IMR-90 (cell line): ENCODE measurements around the gene TOP3B. TPM values are rescaled to one million over a fixed set of nuclear protein-coding genes. Genes with fewer than 3 reads are reported as not detected.
A peak's percentile ranks its signal among the peaks of the same experiment; 100 is the strongest.

ENCODE experiments used
- ATAC-seq: fragments of 200-7000 bp; cut with Tn5 transposase; 2 replicates; pipeline ENCODE4 v1.9.1; 2020; ENCODE audit warnings: low read depth, mild to moderate bottlenecking, moderate library complexity
- BruUV-seq: library from RNA; stranded (reverse); fragments of 400-500 nt; replicated peaks from 2 replicates; lab custom pipeline; 2021; lab: Mats Ljungman, UMichigan
- CTCF ChIA-PET: fragments of 300-600 bp; formaldehyde crosslinking; extraction: SDS; loops from one replicate; lab custom pipeline; 2021; ENCODE audit warnings: antibody characterized with exemption; lab: Yijun Ruan, JAX
- POLR2A ChIA-PET: fragments of 300-600 bp; sonication (Branson Sonifier 250); formaldehyde crosslinking; loops from one replicate; lab custom pipeline; 2022; ENCODE audit warnings: antibody characterized with exemption; ENCODE audit not compliant: unreplicated experiment; lab: Charles Lee
- DNase-seq: peaks from one replicate; pipeline ENCODE4 v3.0.0; 2013
- H2AFZ ChIP-seq: replicated peaks from 2 replicates; pipeline ENCODE3; 2013; ENCODE audit warnings: low read length, mild to moderate bottlenecking; ENCODE audit not compliant: poor library complexity
- H2AK5ac ChIP-seq: 2 replicates; pipeline ENCODE4 v1.6.1; 2013; ENCODE audit warnings: low read depth, low read length, inconsistent platforms
- H2AK9ac ChIP-seq: replicated peaks from 2 replicates; pipeline ENCODE3; 2013; ENCODE audit warnings: mild to moderate bottlenecking, low read depth, low read length, moderate library complexity; ENCODE audit not compliant: poor library complexity
- H2BK120ac ChIP-seq: 2 replicates; pipeline ENCODE4 v1.6.1; 2013; ENCODE audit warnings: low read depth, low read length, inconsistent platforms
- H2BK15ac ChIP-seq: 3 replicates; pipeline ENCODE4 v1.6.1; 2013; ENCODE audit warnings: low read depth, low read length, inconsistent platforms
- H2BK20ac ChIP-seq: 2 replicates; pipeline ENCODE4 v1.6.1; 2013; ENCODE audit warnings: low read depth, mild to moderate bottlenecking, inconsistent platforms, low read length, moderate library complexity
- H2BK5ac ChIP-seq: 2 replicates; pipeline ENCODE4 v1.6.1; 2013; ENCODE audit warnings: mild to moderate bottlenecking, low read depth, low read length, inconsistent platforms; ENCODE audit not compliant: poor library complexity, severe bottlenecking
- H3K14ac ChIP-seq: replicated peaks from 2 replicates; pipeline ENCODE4 v1.6.1; 2013; ENCODE audit warnings: low read depth, low read length, inconsistent platforms
- H3K18ac ChIP-seq: 2 replicates; pipeline ENCODE4 v1.6.1; 2013; ENCODE audit warnings: low read depth, low read length, control low read depth
- H3K23ac ChIP-seq: 2 replicates; pipeline ENCODE4 v1.6.1; 2013; ENCODE audit warnings: low read depth, low read length, inconsistent platforms
- H3K27ac ChIP-seq: 2 replicates; pipeline ENCODE4 v1.5.1; 2013; ENCODE audit warnings: mild to moderate bottlenecking, control low read depth, low read length; ENCODE audit not compliant: insufficient read depth
- H3K27me3 ChIP-seq: 2 replicates; pipeline ENCODE4 v1.6.1; 2013; ENCODE audit warnings: low read length; ENCODE audit not compliant: control insufficient read depth, insufficient read depth
- H3K36me3 ChIP-seq: 2 replicates; pipeline ENCODE4 v1.6.1; 2013; ENCODE audit warnings: low read length, mixed read lengths; ENCODE audit not compliant: control insufficient read depth, insufficient read depth
- H3K4ac ChIP-seq: 2 replicates; pipeline ENCODE4 v1.6.1; 2013; ENCODE audit warnings: low read depth, low read length, inconsistent platforms
- H3K4me1 ChIP-seq: 2 replicates; pipeline ENCODE4 v1.6.1; 2013; ENCODE audit warnings: low read length, mixed read lengths; ENCODE audit not compliant: control insufficient read depth, insufficient read depth
- H3K4me2 ChIP-seq: 2 replicates; pipeline ENCODE4 v1.6.1; 2013; ENCODE audit warnings: low read depth, mild to moderate bottlenecking, control low read depth, low read length, moderate library complexity
- H3K4me3 ChIP-seq: 2 replicates; pipeline ENCODE4 v1.5.1; 2013; ENCODE audit warnings: low read depth, mild to moderate bottlenecking, control low read depth, low read length, moderate library complexity; ENCODE audit not compliant: insufficient read depth
- H3K56ac ChIP-seq: 2 replicates; pipeline ENCODE4 v1.6.1; 2013; ENCODE audit warnings: low read length, inconsistent platforms; ENCODE audit not compliant: insufficient read depth; ENCODE audit errors: extremely low read depth
- H3K79me1 ChIP-seq, 2 experiments: 2 replicates each; pipeline ENCODE4 v1.6.1; 2013; ENCODE audit warnings: low read length in 2 of 2, inconsistent platforms in 1 of 2, low read depth in 1 of 2
- H3K9ac ChIP-seq: 2 replicates; pipeline ENCODE4 v1.6.1; 2013; ENCODE audit warnings: low read depth, low read length, control low read depth
- H3K9me1 ChIP-seq: 2 replicates; pipeline ENCODE4 v1.6.1; 2013; ENCODE audit warnings: low read length, inconsistent platforms; ENCODE audit not compliant: insufficient read depth
- H3K9me3 ChIP-seq: 2 replicates; pipeline ENCODE4 v1.6.1; 2013; ENCODE audit warnings: low read length; ENCODE audit not compliant: control insufficient read depth, insufficient read depth
- H4K20me1 ChIP-seq: 2 replicates; pipeline ENCODE4 v1.6.1; 2013; ENCODE audit warnings: low read length, inconsistent platforms; ENCODE audit not compliant: insufficient read depth
- H4K5ac ChIP-seq: 2 replicates; pipeline ENCODE4 v1.6.1; 2013; ENCODE audit warnings: mild to moderate bottlenecking, low read depth, low read length, control low read depth
- H4K8ac ChIP-seq, 2 experiments: 2 replicates each; pipeline ENCODE4 v1.6.1; 2013; ENCODE audit warnings: low read depth in 2 of 2, low read length in 2 of 2, control low read depth in 1 of 2, inconsistent platforms in 1 of 2
- H4K91ac ChIP-seq: 2 replicates; pipeline ENCODE4 v1.6.1; 2013; ENCODE audit warnings: low read depth, low read length, inconsistent platforms; ENCODE audit not compliant: insufficient read depth
- BHLHE40 ChIP-seq: fragments of 150-350 bp; IDR thresholded peaks from 2 replicates; pipeline ENCODE4 v1.6.1; 2016; ENCODE audit warnings: mild to moderate bottlenecking, low read depth, low read length
- MAFK ChIP-seq: IDR thresholded peaks from 2 replicates; pipeline ENCODE4 v1.6.1; 2012; ENCODE audit warnings: low read depth, low read length, improper control_type of control experiment
- MAZ ChIP-seq: IDR thresholded peaks from 2 replicates; pipeline ENCODE4 v1.6.1; 2012; ENCODE audit warnings: low read depth, mild to moderate bottlenecking, low read length, improper control_type of control experiment, moderate library complexity, borderline replicate concordance
- MXI1 ChIP-seq: IDR thresholded peaks from 2 replicates; pipeline ENCODE4 v1.6.1; 2012; ENCODE audit warnings: low read depth, mild to moderate bottlenecking, low read length, moderate library complexity, borderline replicate concordance
- NFE2L2 ChIP-seq: fragments of 150-350 bp; IDR thresholded peaks from 2 replicates; pipeline ENCODE4 v1.6.1; 2016; ENCODE audit warnings: low read depth, mild to moderate bottlenecking, low read length
- POLR2A ChIP-seq: IDR thresholded peaks from 2 replicates; pipeline ENCODE4 v1.6.1; 2012; ENCODE audit warnings: mild to moderate bottlenecking, low read depth, low read length
- RCOR1 ChIP-seq: IDR thresholded peaks from 2 replicates; pipeline ENCODE4 v1.6.1; 2012; ENCODE audit warnings: mild to moderate bottlenecking, low read length, improper control_type of control experiment; ENCODE audit not compliant: insufficient replicate concordance
- SMC3 ChIP-seq: fragments of 150-350 bp; IDR thresholded peaks from 2 replicates; pipeline ENCODE4 v1.6.1; 2016; ENCODE audit warnings: low read depth, mild to moderate bottlenecking, antibody characterized with exemption, low read length, moderate library complexity
- WGBS, 2 experiments: methylation state at CpG; one replicate each; pipeline versions ENCODE4 v1.1.5 to v1.1.7; 2013; ENCODE audit warnings: missing lambda C conversion rate in 2 of 2; ENCODE audit not compliant: insufficient read length in 1 of 2; ENCODE audit errors: extremely low coverage in 2 of 2; 5-methylcytosine and 5-hydroxymethylcytosine counted together
- dilution Hi-C: fragments of 300-500 bp; cut with HindIII; formaldehyde crosslinking; loops from one replicate; pipeline ENCODE4 v1.14.3; 2018; ENCODE audit warnings: low sequenced_read_pairs; ENCODE audit not compliant: unreplicated experiment
- in situ Hi-C: fragments of 300-500 bp; cut with MboI; formaldehyde crosslinking; loops from 3 replicates; pipeline ENCODE4 v1.14.3; 2019; ENCODE audit warnings: low sequenced_read_pairs, inconsistent platforms, mixed read lengths
- intact Hi-C: fragments of 100-400 bp; cut with micrococcal nuclease; formaldehyde crosslinking; loops from 2 replicates; pipeline ENCODE4 v1.10.0; 2022
- polyA plus RNA-seq, 3 experiments: library from polyadenylated mRNA; depleted of rRNA; stranded (reverse); fragments of >200 nt; gene quantifications; 2 replicates each; pipeline ENCODE4 v1.2.3, GENCODE V29; 2012; ENCODE audit warnings: low replicate concordance in 1 of 3
- total RNA-seq: library from RNA; depleted of rRNA; stranded (reverse); fragments of >200 nt; gene quantifications from 2 replicates; pipeline ENCODE4 v1.2.3, GENCODE V29; 2012
- TF ChIP-seq, protein P1 (sequence below): fragments of 150-350 bp; IDR thresholded peaks from 2 replicates; pipeline ENCODE4 v1.6.1; 2016; ENCODE audit warnings: low read depth, mild to moderate bottlenecking, low read length, moderate library complexity, borderline replicate concordance

Gene TOP3B
- total and polyA plus RNA-seq, 2 of the 4 experiments (the other 2 are of a cell fraction): 23.0 to 23.5 TPM

DNA sequence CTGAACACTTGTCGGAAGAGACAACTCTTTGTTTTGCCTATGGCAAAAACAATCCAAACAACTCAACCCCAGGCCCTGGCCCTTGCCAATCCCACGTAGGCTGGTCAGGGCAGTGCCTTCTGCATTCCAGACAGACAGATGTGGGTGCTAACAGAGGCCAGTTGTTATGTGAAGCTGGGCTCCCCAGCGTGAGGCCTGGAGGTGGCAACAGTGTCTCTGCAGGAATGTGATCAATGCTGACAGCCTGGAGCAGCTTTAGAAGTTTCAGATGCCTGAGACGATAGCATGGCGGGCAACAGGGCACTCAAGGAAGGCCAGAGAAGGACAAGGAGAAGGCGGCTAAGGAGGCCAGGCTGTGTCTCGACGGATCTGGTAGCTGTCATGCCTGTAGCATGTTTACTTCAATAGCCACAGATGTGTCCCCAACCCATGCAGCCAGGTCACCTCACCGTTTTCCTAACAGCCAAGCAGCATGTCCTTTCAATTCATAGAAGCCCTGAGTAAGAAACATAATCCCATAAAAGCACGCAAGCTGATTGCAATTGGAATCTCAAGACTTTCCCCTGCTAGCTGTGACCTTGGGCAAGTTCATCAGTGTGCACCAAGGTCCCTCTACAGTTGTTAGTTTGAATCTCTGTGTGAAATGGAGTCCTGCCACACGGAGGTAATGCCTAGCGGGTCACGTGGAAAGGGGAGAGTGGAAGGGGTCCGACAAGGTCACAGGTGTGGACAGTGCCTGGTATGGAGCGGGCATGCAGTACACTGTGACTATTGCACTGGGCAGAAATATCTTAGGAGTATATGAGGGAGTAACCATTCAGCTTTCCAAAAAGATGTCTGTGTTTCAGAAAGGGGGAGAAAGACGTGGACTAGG lies 15.7 kb downstream of the TOP3B start:
- in situ Hi-C loops (no loop called here), intact Hi-C loops (no loop called here), dilution Hi-C loops (no loop called here)
- H3K56ac ChIP-seq: no peak overlapping the region
- no peak overlapping the region for H4K5ac ChIP-seq
- no peak overlapping the region for H2BK15ac ChIP-seq
- H3K4me1 ChIP-seq: no peaks in the 10 kb centered on the region
- no peak overlapping the region for H3K4me3 ChIP-seq
- peak overlapping the region; percentile 35 for H2AK9ac ChIP-seq
- WGBS, 2 experiments: 96% methylated on average over 7 of the region's 16 CpGs; no CpG with 5 or more reads in 1 of the 2 experiments
- H2BK120ac ChIP-seq: no peak overlapping the region
- H3K4ac ChIP-seq: no peak overlapping the region
- H3K9ac ChIP-seq: no peak overlapping the region
- TF ChIP-seq, protein P1, sequence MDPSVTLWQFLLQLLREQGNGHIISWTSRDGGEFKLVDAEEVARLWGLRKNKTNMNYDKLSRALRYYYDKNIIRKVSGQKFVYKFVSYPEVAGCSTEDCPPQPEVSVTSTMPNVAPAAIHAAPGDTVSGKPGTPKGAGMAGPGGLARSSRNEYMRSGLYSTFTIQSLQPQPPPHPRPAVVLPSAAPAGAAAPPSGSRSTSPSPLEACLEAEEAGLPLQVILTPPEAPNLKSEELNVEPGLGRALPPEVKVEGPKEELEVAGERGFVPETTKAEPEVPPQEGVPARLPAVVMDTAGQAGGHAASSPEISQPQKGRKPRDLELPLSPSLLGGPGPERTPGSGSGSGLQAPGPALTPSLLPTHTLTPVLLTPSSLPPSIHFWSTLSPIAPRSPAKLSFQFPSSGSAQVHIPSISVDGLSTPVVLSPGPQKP: no peak
- TF ChIP-seq MAFK (no peak), RCOR1 (no peak), SMC3 (no peak), MAZ (no peak), MXI1 (no peak), POLR2A (no peak), NFE2L2 (no peak), BHLHE40 (no peak)
- H3K9me3 ChIP-seq: no peaks in the 10 kb centered on the region
- H4K8ac ChIP-seq: no peak overlapping the region
- DNase-seq (no peak), ATAC-seq (no peak)
- H4K91ac ChIP-seq: no peak overlapping the region
- H3K23ac ChIP-seq: no peak overlapping the region
- no peak overlapping the region for H3K4me2 ChIP-seq
- H2BK5ac ChIP-seq: no peak overlapping the region
- H3K27me3 ChIP-seq: no peaks in the 10 kb centered on the region
- H3K14ac ChIP-seq: no peak overlapping the region
- no peaks in the 10 kb centered on the region for H3K9me1 ChIP-seq
- POLR2A ChIA-PET: interaction anchor here (0.6 kb wide), 1 partner anchor 100 kb away, joined by 6 read pairs; no protein-coding TSS in a partner anchor
- no peaks in the 10 kb centered on the region for H4K20me1 ChIP-seq
- BruUV-seq: no TSS peak
- H3K36me3 ChIP-seq: peaks cover 88% of the 10 kb centered on the region
- no peak overlapping the region for H2BK20ac ChIP-seq
- no peak overlapping the region for H3K27ac ChIP-seq
- H2AK5ac ChIP-seq: no peak overlapping the region
- H3K18ac ChIP-seq: no peak overlapping the region
- CTCF ChIA-PET: no interaction called here
- no peak overlapping the region for H2AFZ ChIP-seq
- H3K79me1 ChIP-seq: peaks cover 5 to 8% of the 10 kb centered on the region in 2 experiments; a peak in 2 of 4 replicates
